ENCODE measurements around the gene CPT1A.

Gene CPT1A

DNA sequence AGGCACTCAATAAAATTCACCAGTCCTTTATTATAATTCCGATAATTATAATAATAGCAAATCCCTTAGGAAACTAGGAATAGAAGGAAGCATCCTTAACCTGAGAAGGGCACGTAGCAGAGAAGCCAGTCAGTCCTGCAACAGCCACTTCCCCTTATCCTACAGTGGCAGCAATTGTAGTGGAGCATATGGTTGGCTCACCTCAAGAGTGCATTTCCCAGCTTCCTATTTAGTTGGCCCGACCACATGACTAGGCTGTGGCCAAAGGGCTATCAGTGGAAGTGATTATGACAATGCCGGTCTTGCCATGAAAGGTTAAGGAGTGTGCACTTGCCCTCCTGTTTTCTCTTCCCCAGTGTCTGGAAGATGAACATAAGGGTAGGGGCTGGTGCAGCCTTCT is 117.4 kb downstream of the CPT1A start:
- 0 out of 2 replicates have a peak, but pooled peaks cover 4% of the 10 kb centered on the region for H3K4me1 ChIP-seq (ENCODE audit: control insufficient read depth, insufficient read depth, low read length)
- no peak overlapping the region for H3K9ac ChIP-seq (ENCODE audit: low read length)
- peaks cover 3% of the 10 kb centered on the region; the same call in 1 of the 2 replicates for H3K9me3 ChIP-seq (ENCODE audit: control insufficient read depth, insufficient read depth, low read depth, low read length)
- no peak overlapping the region for H3K27ac ChIP-seq (ENCODE audit: low read depth, low read length)
- no peak overlapping the region for H3K4me3 ChIP-seq (ENCODE audit: low read depth, low read length)
- no peaks in the 10 kb centered on the region for H3K27me3 ChIP-seq (ENCODE audit: control insufficient read depth, insufficient read depth, low read length)
- H3K36me3 ChIP-seq (ENCODE audit: control insufficient read depth, insufficient read depth, low read length), result no peaks in the 10 kb centered on the region

DNA sequence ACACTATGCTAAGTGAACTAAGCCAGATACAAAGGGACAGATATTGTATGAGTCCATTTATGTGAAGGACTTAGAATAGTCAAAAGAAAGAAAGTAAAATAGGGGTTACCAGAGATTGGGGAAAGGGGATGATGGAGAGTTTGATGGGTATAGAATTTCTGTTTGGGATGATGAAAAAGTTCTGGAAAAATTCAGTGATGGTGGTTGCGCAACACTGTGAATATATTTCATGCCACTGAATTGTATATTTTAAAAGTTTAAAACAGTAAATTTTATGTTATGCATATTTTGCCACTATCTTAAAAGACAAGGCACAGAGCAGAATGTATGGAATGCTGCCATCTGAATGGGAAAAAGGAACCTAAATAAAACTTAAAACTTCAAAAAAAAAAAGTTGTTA is 119.6 kb downstream of the CPT1A start:
- H3K4me1 ChIP-seq (ENCODE audit: control insufficient read depth, insufficient read depth, low read length), result 0 out of 2 replicates have a peak, but pooled peaks cover 4% of the 10 kb centered on the region
- H3K27me3 ChIP-seq (ENCODE audit: control insufficient read depth, insufficient read depth, low read length), result no peaks in the 10 kb centered on the region
- H3K27ac ChIP-seq (ENCODE audit: low read depth, low read length), result no peak overlapping the region
- H3K9ac ChIP-seq (ENCODE audit: low read length), result no peak overlapping the region
- peaks cover 3% of the 10 kb centered on the region; the same call in 1 of the 2 replicates for H3K9me3 ChIP-seq (ENCODE audit: control insufficient read depth, insufficient read depth, low read depth, low read length)
- H3K36me3 ChIP-seq (ENCODE audit: control insufficient read depth, insufficient read depth, low read length), result no peaks in the 10 kb centered on the region
- H3K4me3 ChIP-seq (ENCODE audit: low read depth, low read length), result no peak overlapping the region

DNA sequence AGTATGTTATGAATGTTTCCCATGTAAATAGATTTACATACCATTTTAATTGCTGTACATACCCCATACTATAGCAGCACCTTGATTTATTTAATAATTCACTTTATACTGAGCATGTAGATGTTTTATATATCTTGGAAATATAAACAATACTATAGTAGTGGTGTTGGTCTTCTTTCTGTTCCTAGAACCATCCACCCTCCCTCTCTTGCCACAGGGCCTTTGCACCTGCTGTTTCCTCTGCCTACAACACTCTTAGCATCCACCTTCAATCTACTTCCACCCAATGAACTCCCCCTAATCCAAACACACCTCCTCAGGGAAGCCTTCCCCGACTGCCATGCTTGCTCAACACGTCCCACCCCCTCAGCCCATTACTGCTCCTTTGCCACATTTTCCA is 120.6 kb downstream of the CPT1A start:
- Histone ChIP-seq H3K4me3 (ENCODE audit: low read depth, low read length) (no peak overlapping the region), H3K4me1 (ENCODE audit: control insufficient read depth, insufficient read depth, low read length) (0 out of 2 replicates have a peak, but pooled peaks cover 3% of the 10 kb centered on the region), H3K27ac (ENCODE audit: low read depth, low read length) (no peak overlapping the region), H3K9me3 (ENCODE audit: control insufficient read depth, insufficient read depth, low read depth, low read length) (peaks cover 3% of the 10 kb centered on the region; the same call in 1 of the 2 replicates), H3K9ac (ENCODE audit: low read length) (no peak overlapping the region), H3K36me3 (ENCODE audit: control insufficient read depth, insufficient read depth, low read length) (no peaks in the 10 kb centered on the region), H3K27me3 (ENCODE audit: control insufficient read depth, insufficient read depth, low read length) (no peaks in the 10 kb centered on the region)

DNA sequence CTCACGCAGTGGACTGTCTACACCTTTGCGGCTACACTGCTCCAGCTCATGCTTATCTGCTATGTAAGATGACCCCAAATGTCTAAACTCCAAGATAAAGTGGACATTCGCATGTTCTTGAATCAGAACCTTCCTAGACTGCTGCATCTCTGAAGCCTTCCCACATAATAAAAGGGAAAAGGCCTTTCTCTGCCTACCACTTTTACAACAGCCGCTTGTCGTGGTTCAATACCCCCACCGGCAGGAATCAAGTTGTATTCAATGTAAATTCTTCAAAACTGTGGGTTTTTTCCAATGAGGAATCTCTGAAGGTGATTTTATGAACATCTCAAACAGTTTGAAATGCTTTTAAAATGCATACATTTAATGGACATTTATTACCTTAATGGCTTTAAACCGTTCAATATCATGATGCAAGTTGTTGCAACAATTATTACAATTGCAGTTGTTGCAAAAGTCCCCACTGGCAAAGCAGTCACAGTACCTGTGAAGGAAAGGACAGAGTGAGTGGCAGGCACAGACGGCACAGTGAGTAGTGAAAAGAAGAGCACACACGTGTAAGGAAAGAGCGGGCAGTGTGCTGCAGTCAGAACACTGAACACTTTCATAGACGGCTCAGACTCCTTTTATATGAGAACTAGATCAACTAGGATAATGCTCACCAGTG is 126.1 kb downstream of the CPT1A start:
- 0 out of 2 replicates have a peak, but pooled peaks cover 4% of the 10 kb centered on the region for H3K4me1 ChIP-seq (ENCODE audit: control insufficient read depth, insufficient read depth, low read length)
- no peak overlapping the region for H3K27ac ChIP-seq (ENCODE audit: low read depth, low read length)
- no peak overlapping the region for H3K4me3 ChIP-seq (ENCODE audit: low read depth, low read length)
- peaks cover 3% of the 10 kb centered on the region; the same call in 1 of the 2 replicates for H3K9me3 ChIP-seq (ENCODE audit: control insufficient read depth, insufficient read depth, low read depth, low read length)
- H3K9ac ChIP-seq (ENCODE audit: low read length), result no peak overlapping the region
- H3K36me3 ChIP-seq (ENCODE audit: control insufficient read depth, insufficient read depth, low read length), result no peaks in the 10 kb centered on the region
- no peaks in the 10 kb centered on the region for H3K27me3 ChIP-seq (ENCODE audit: control insufficient read depth, insufficient read depth, low read length)

DNA sequence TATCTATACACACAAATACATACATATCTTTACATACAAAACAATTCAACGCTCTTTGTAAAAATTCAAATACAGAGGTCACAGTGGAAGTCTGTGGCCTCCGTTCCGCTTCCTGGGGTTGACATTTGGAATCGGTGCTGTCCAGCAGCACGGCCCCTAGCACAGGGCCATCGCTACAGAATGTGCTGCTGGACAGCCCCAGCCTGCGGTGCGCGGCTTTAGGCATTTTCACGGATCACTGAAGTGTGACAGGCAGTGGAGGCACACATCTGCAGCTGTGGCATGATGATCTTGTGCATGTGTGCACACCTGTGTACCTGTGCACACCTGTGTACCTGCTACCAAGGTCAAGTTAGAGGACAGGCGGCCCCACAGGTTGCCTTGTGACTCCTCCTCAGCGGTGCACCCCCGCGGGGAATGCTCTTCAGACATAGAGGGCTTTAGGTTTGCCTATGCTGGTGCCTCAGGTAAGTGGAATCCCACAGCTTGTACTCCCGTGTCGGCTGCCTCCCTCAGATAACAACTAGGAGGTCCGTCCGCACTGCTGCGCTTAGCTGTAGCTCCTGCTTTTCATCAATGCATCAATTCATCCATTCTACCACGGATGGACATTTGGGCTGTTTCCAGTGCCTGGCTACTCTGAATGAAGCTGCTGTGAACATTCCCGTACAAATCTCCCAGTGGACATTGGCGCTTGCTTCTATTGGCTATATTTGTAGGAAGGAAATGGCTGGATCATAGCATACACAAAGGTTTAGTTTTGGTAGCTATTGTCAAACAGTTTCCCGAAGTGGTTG is 127.5 kb downstream of the CPT1A start:
- Histone ChIP-seq H3K27ac (ENCODE audit: low read depth, low read length) (no peak overlapping the region), H3K4me1 (ENCODE audit: control insufficient read depth, insufficient read depth, low read length) (0 out of 2 replicates have a peak, but pooled peaks cover 4% of the 10 kb centered on the region), H3K27me3 (ENCODE audit: control insufficient read depth, insufficient read depth, low read length) (no peaks in the 10 kb centered on the region), H3K9ac (ENCODE audit: low read length) (no peak overlapping the region), H3K36me3 (ENCODE audit: control insufficient read depth, insufficient read depth, low read length) (no peaks in the 10 kb centered on the region), H3K4me3 (ENCODE audit: low read depth, low read length) (no peak overlapping the region), H3K9me3 (ENCODE audit: control insufficient read depth, insufficient read depth, low read depth, low read length) (no peaks in the 10 kb centered on the region)

DNA sequence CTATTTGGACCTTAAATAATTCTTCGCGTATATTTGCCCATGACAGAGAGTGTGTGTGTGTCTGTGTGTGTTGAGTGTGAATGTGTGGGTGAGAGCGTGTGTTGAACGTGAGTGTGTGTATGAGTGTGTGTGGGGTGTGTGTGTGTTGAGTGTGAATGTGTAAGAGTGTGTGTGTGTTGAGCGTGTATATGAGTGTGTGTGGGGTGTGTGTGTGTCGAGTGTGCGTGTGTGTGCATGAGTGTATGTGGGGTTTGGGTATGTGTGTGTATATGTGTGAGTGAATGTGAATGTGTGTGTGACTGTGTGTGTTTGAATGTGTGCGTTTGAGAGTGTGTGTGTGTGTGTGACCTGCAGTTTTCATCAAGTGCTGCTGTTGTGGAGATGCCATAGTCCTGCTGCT is 130.6 kb downstream of the CPT1A start:
- H3K4me3 ChIP-seq (ENCODE audit: low read depth, low read length), result no peak overlapping the region

DNA sequence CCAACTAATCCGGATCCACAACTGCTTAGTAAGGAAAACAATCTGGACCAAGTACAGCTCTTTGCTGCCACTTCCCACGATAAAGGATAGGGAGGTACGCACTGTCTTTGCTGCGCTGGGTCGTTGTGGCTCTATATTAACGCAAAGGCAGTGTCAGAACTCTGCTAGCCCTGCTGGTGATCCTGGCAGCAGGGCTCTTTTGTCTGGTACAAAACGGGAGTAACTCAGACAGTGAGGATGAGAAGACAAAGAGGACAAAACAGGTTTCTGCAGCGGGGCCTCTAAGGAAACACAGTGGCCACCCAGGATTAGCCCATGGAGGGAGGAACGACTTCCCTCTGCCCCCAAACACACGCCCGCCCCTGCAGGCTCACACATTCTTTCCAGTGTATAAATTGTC is 131.3 kb downstream of the CPT1A start:
- no peak overlapping the region for H3K27ac ChIP-seq (ENCODE audit: low read depth, low read length)
- no peak overlapping the region for H3K4me3 ChIP-seq (ENCODE audit: low read depth, low read length)
- no peaks in the 10 kb centered on the region for H3K36me3 ChIP-seq (ENCODE audit: control insufficient read depth, insufficient read depth, low read length)
- peaks cover 26% of the 10 kb centered on the region for H3K4me1 ChIP-seq (ENCODE audit: control insufficient read depth, insufficient read depth, low read length)
- no peak overlapping the region for H3K9ac ChIP-seq (ENCODE audit: low read length)
- no peaks in the 10 kb centered on the region for H3K27me3 ChIP-seq (ENCODE audit: control insufficient read depth, insufficient read depth, low read length)
- no peaks in the 10 kb centered on the region for H3K9me3 ChIP-seq (ENCODE audit: control insufficient read depth, insufficient read depth, low read depth, low read length)

More for the DNA sequence above, 130.6 kb downstream of the CPT1A start:
- no peak overlapping the region for H3K9ac ChIP-seq (ENCODE audit: low read length)
- H3K27ac ChIP-seq (ENCODE audit: low read depth, low read length), result no peak overlapping the region
- H3K9me3 ChIP-seq (ENCODE audit: control insufficient read depth, insufficient read depth, low read depth, low read length), result no peaks in the 10 kb centered on the region
- no peaks in the 10 kb centered on the region for H3K27me3 ChIP-seq (ENCODE audit: control insufficient read depth, insufficient read depth, low read length)
- no peaks in the 10 kb centered on the region for H3K36me3 ChIP-seq (ENCODE audit: control insufficient read depth, insufficient read depth, low read length)
- peaks cover 25% of the 10 kb centered on the region for H3K4me1 ChIP-seq (ENCODE audit: control insufficient read depth, insufficient read depth, low read length)

DNA sequence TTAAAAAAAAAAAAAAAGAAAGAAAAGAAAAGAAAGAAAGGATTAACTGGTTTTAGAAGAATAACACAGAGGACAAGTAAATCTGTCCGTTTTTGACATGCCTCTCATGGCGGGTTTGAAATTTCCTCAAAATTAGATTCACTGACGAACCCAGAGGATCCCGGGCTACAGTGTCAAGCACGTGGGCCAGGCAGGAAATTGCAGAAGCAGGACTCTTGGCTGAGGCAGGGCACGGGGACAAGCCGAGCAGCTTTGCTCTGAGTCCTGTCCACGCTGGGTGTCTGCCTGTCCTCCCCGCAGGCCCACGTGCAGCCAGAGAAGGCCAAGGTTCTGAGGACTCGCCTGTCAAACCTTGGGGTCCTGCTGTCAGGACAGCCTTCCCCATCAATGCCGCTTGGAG is 132.7 kb downstream of the CPT1A start:
- H3K27me3 ChIP-seq (ENCODE audit: control insufficient read depth, insufficient read depth, low read length), result no peaks in the 10 kb centered on the region
- no peak overlapping the region for H3K9ac ChIP-seq (ENCODE audit: low read length)
- no peaks in the 10 kb centered on the region for H3K9me3 ChIP-seq (ENCODE audit: control insufficient read depth, insufficient read depth, low read depth, low read length)
- H3K4me3 ChIP-seq (ENCODE audit: low read depth, low read length), result no peak overlapping the region
- no peaks in the 10 kb centered on the region for H3K36me3 ChIP-seq (ENCODE audit: control insufficient read depth, insufficient read depth, low read length)
- H3K4me1 ChIP-seq (ENCODE audit: control insufficient read depth, insufficient read depth, low read length), result peaks cover 33% of the 10 kb centered on the region
- H3K27ac ChIP-seq (ENCODE audit: low read depth, low read length), result no peak overlapping the region

DNA sequence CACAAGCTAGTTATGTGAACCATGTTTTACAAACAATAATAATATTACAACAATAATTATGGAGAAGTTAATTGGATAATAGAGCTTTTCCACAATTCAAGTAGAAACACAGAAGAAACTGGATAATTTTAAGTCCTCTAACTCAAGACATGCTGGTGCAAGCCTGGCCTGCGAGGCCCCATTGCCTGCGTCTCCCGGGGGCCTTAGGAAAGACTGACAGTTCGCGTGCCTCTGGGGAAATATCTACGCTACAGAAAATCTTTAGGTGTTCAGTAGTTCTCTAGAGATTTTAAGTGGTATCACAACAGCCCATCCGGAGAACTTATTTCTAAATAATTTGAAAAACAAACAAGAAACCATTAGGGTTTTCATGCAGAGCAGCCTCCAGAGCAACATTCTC is 134.2 kb downstream of the CPT1A start:
- Histone ChIP-seq H3K27ac (ENCODE audit: low read depth, low read length) (no peak overlapping the region), H3K4me3 (ENCODE audit: low read depth, low read length) (no peak overlapping the region), H3K9me3 (ENCODE audit: control insufficient read depth, insufficient read depth, low read depth, low read length) (no peaks in the 10 kb centered on the region)

DNA sequence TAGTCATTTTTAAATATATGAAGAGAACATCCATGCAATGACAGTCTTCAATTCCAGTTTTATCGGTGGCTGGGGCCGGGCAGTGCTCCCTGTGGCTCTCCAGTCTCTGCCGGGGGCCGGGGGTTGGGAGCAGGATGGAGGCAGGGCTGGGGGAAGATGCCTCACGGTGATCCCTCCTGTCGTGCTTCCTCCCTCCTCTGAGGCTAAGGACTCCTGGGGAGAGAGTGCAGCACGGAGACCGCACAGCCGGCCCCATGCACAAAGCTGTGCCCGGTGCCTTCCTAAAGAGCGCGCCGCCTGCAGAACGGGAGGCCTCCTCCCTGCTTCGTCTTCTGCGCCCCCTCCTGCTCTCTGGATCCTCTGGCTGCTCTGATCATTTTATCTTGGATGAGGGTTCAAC is 136.8 kb downstream of the CPT1A start:
- H3K27me3 ChIP-seq (ENCODE audit: control insufficient read depth, insufficient read depth, low read length), result no peaks in the 10 kb centered on the region
- H3K36me3 ChIP-seq (ENCODE audit: control insufficient read depth, insufficient read depth, low read length), result no peaks in the 10 kb centered on the region
- H3K4me3 ChIP-seq (ENCODE audit: low read depth, low read length), result peak overlapping the region; percentile 12
- H3K9me3 ChIP-seq (ENCODE audit: control insufficient read depth, insufficient read depth, low read depth, low read length), result peaks cover under 1% of the 10 kb centered on the region; the same call in 1 of the 2 replicates
- H3K27ac ChIP-seq (ENCODE audit: low read depth, low read length), result no peak overlapping the region
- peaks cover 33% of the 10 kb centered on the region for H3K4me1 ChIP-seq (ENCODE audit: control insufficient read depth, insufficient read depth, low read length)
- no peak overlapping the region for H3K9ac ChIP-seq (ENCODE audit: low read length)

More for the DNA sequence above, 134.2 kb downstream of the CPT1A start:
- Histone ChIP-seq H3K36me3 (ENCODE audit: control insufficient read depth, insufficient read depth, low read length) (no peaks in the 10 kb centered on the region), H3K27me3 (ENCODE audit: control insufficient read depth, insufficient read depth, low read length) (no peaks in the 10 kb centered on the region), H3K9ac (ENCODE audit: low read length) (no peak overlapping the region), H3K4me1 (ENCODE audit: control insufficient read depth, insufficient read depth, low read length) (peaks cover 33% of the 10 kb centered on the region)

Measured in HUES6 (cell line).